ENCODE data around the gene TMEM30B.

GRCh38 chr14:61270714-61271113 lies 10.4 kb downstream of the TMEM30B start:
- no peak for TF ChIP-seq CTCF (IDR thresholded peaks at IDR 0.05)
- no peak for TF ChIP-seq EP300 (IDR thresholded peaks at IDR 0.05)
- TF ChIP-seq POLR2A (IDR thresholded peaks at IDR 0.05): no peak
